Stimulated activated memory B cell treated with anti-CD40 and anti-IgM and Interleukin-4, amounts not matched to agents 10 μg/mL and 1 μg/mL and 100 μg/mL, for 72 hours (primary cell): Measurements from ENCODE around the gene PHRF1.

Experiments used
- ATAC-seq: fragments of 150-1000 bp; cut with Tn5 transposase; 2 replicates; pipeline ENCODE4 v1.10.0; 2021
- H3K27ac Mint-ChIP-seq: one replicate; pipeline ENCODE4 v1.8.0; 2022; ENCODE audit warnings: mild to moderate bottlenecking, mixed read lengths
- H3K27me3 Mint-ChIP-seq: one replicate; pipeline ENCODE4 v1.8.0; 2022; ENCODE audit warnings: mixed read lengths
- H3K36me3 Mint-ChIP-seq: one replicate; pipeline ENCODE4 v1.8.0; 2022; ENCODE audit warnings: mixed read lengths
- H3K4me1 Mint-ChIP-seq: one replicate; pipeline ENCODE4 v1.8.0; 2022; ENCODE audit warnings: mixed read lengths
- H3K4me3 Mint-ChIP-seq: one replicate; pipeline ENCODE4 v1.8.0; 2022; ENCODE audit warnings: mild to moderate bottlenecking, moderate library complexity, mixed read lengths
- H3K9me3 Mint-ChIP-seq: one replicate; pipeline ENCODE4 v1.8.0; 2022; ENCODE audit warnings: mixed read lengths

Gene PHRF1

GRCh38 chr11:617199-617911 is 41.1 kb downstream of the PHRF1 start:
- Mint-ChIP-seq H3K9me3 (no peaks in the 10 kb centered on the region), H3K4me3 (no peak overlapping the region), H3K27me3 (no peaks in the 10 kb centered on the region), H3K27ac (no peak overlapping the region), H3K36me3 (peaks cover 13% of the 10 kb centered on the region), H3K4me1 (peaks cover 33% of the 10 kb centered on the region)
- no peak for ATAC-seq

GRCh38 chr11:617912-618682 is 41.8 kb downstream of the PHRF1 start:
- ATAC-seq, result no peak
- Mint-ChIP-seq H3K9me3 (no peaks in the 10 kb centered on the region), H3K36me3 (peaks cover 21% of the 10 kb centered on the region), H3K27me3 (peaks cover 3% of the 10 kb centered on the region), H3K27ac (no peak overlapping the region), H3K4me1 (peaks cover 26% of the 10 kb centered on the region), H3K4me3 (no peak overlapping the region)

DNA sequence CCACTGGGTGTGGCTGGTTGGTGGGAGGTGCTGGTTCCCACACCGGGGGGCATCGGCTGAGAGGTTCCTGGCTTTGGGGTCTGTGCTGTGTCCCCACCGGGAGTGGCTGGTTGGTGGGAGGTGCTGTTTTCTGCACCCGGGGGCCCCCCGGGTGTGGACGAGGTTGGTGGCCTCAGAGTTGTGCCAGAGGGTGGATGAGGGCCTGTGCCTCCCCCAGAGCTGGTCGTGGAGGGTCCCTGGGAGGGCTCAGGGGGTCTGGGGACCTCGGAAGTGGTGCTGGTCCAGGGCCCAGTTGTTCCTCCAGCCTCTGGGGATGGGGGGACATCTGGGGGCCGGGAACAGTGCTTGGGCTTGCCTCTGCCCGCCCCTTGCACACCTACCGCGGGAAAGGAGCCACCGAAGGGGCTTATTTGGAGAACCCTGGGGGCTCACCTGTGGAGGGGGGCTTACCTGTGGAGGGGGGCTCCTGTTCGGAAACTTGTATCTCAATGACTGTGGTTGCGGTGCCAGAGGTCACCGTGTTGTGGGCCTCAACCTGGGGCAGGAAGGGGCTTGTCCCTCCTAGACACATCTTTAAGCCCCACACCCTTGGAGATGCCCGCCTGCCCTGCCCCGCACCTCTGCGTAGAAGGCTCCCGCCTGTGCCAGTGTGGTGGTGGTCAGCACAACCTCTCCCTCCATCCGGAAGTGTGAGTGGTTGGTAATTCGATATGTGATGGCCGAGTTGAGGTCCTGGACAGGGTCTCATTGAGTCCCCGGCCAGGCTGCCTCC is 42.8 kb downstream of the PHRF1 start:
- Mint-ChIP-seq H3K36me3 (peaks cover 26% of the 10 kb centered on the region), H3K4me1 (peaks cover 17% of the 10 kb centered on the region), H3K9me3 (no peaks in the 10 kb centered on the region), H3K4me3 (no peak overlapping the region), H3K27ac (no peak overlapping the region), H3K27me3 (peaks cover 11% of the 10 kb centered on the region)
- ATAC-seq, result no peak

GRCh38 chr11:619628-620050 is 43.4 kb downstream of the PHRF1 start:
- Mint-ChIP-seq H3K27ac (no peak overlapping the region), H3K4me1 (peaks cover 11% of the 10 kb centered on the region), H3K27me3 (peaks cover 13% of the 10 kb centered on the region), H3K36me3 (peaks cover 26% of the 10 kb centered on the region), H3K9me3 (no peaks in the 10 kb centered on the region), H3K4me3 (no peak overlapping the region)
- no peak for ATAC-seq

DNA sequence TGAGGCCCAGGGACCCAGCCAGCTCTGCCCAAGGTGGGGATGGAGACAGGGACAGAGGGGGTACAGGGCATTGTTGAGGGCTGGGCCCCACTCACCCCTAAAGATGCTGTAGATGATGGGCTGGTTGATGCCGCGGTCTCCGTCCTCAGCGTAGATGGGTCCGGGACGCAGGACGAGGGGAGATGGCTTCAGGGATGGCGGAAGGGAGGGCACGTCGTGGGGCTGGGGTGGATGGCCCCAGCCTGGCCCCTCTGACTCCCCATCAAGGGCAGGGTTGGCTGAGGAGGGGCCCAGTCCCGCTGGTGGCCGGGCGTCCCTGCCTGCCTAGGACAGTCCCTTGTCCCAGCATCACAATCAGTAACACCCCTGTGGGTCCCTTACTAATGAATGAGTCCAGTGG is 43.9 kb downstream of the PHRF1 start:
- Mint-ChIP-seq H3K4me1 (peaks cover 9% of the 10 kb centered on the region), H3K27me3 (peaks cover 19% of the 10 kb centered on the region), H3K27ac (no peak overlapping the region)

DNA sequence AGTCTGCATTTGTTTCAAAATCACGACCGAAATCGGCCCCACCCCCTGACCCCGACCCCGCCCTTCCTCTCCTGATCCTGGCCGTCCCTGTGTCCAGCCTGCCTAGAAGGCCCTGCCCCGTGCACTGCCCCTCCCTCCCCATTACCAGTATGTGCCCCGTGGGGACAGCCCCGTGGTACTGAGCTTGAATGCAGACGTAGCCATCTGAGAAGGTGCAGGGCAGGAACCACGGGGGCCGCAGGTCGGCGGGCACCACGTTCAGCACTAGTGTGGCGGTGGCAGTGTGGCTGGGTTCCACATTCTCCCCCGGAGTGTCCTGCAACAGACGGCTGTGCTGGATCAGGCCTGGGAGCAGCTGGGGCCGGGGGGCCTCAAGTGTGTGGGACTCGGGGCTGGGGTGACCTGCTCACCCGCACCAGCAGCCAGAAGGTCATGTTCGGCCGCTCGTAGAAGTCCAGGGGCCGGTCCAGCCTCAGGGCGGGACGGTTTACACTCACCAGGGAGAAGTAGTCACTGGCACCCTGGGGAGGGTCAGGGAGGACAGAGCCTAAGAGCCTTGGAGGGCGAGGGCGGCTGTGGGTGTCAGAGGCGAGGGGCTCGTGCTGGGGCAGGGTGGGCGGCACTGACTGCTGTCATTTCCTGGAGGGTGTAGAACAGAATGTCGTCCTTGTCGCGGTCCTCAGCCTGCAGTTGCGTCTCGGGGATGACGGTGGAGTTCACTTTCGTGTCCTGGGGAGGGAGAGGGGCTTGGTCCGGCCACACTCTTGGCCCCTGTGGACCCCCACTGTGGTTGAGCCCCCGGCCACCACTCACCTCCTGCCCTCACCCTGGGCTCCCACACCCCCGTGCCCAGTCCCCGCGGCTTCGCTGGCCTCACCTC is 44.9 kb downstream of the PHRF1 start:
- Mint-ChIP-seq H3K4me3 (no peak overlapping the region), H3K36me3 (peaks cover 26% of the 10 kb centered on the region), H3K4me1 (peaks cover 8% of the 10 kb centered on the region), H3K27ac (no peak overlapping the region), H3K27me3 (peaks cover 20% of the 10 kb centered on the region), H3K9me3 (no peaks in the 10 kb centered on the region)
- ATAC-seq, result no peak

More for the DNA sequence above, 43.9 kb downstream of the PHRF1 start:
- H3K4me3 Mint-ChIP-seq, result no peak overlapping the region
- peaks cover 26% of the 10 kb centered on the region for H3K36me3 Mint-ChIP-seq
- no peaks in the 10 kb centered on the region for H3K9me3 Mint-ChIP-seq
- ATAC-seq, result no peak

GRCh38 chr11:621838-622237 is 45.6 kb downstream of the PHRF1 start:
- peaks cover 20% of the 10 kb centered on the region for H3K27me3 Mint-ChIP-seq
- peaks cover 26% of the 10 kb centered on the region for H3K36me3 Mint-ChIP-seq
- no peak for ATAC-seq
- no peak overlapping the region for H3K27ac Mint-ChIP-seq
- H3K9me3 Mint-ChIP-seq, result no peaks in the 10 kb centered on the region
- peaks cover 4% of the 10 kb centered on the region for H3K4me1 Mint-ChIP-seq
- no peak overlapping the region for H3K4me3 Mint-ChIP-seq

DNA sequence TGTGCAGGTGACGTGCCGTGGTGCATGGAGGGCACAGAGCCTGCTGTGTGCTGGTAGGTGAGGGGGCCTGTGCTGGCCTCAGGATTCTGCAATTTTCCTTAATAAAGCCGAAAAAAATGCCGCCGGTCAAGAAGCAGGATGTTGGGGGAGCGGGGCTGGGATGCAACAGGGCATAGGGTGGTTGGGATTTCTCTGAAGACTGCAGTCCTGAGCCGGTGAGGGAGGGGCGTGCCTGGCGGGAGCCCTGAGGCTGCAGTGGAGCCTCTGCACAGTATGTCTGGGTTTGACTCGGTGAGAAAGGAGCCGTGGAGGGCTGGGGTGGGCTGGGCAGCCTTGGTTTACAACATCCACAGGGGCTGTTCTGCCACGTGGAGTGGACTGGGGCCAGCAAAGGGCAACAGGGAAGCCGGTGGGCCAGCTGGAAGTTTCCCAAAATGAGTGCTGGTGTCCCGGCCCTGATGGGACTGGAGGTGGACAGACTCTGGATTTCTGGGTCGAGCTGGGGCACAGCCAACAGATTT is 47.1 kb downstream of the PHRF1 start:
- H3K27ac Mint-ChIP-seq, result no peak overlapping the region
- H3K4me1 Mint-ChIP-seq, result peaks cover 13% of the 10 kb centered on the region
- ATAC-seq, result no peak
- peaks cover 32% of the 10 kb centered on the region for H3K27me3 Mint-ChIP-seq
- no peak overlapping the region for H3K4me3 Mint-ChIP-seq
- H3K9me3 Mint-ChIP-seq, result peaks cover 3% of the 10 kb centered on the region
- H3K36me3 Mint-ChIP-seq, result peaks cover 30% of the 10 kb centered on the region

DNA sequence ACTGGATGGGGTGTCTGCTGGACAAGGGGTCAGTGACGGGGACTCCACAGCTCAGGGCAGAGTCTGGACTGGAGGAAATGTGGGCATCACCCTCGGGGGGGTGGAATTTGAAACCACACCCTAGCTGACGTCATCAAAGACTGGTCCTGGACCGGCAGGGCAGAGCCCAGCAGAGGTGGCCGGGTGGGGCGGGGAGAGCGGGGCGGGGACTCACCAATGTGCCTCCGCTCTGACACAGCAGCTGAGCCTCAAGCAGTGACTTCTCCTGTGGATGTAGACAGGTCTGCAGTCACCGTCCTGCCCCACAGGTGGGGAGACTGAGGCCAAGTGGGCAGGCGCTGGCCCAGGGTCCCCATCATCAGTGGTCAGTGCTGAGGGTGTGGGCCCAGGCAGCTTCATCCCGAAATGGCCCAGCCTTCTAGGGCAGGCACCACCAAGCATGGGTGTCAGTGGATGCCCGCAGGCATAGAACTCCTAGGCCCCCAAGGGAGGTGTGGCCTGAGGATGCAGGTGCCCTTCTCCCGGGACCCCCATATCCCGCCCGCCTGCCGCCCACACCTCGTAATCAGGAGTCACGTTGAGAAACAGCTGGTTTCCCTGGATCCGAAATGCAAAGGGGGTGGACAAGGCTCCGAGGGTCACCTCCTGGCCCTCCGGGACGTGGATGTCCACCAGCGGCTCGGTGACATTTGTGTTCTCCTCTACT is 47.9 kb downstream of the PHRF1 start:
- peaks cover 3% of the 10 kb centered on the region for H3K9me3 Mint-ChIP-seq
- H3K27ac Mint-ChIP-seq, result no peak overlapping the region
- peaks cover 39% of the 10 kb centered on the region for H3K27me3 Mint-ChIP-seq
- H3K4me3 Mint-ChIP-seq, result no peak overlapping the region
- ATAC-seq, result no peak
- H3K4me1 Mint-ChIP-seq, result peaks cover 21% of the 10 kb centered on the region
- H3K36me3 Mint-ChIP-seq, result peaks cover 26% of the 10 kb centered on the region

DNA sequence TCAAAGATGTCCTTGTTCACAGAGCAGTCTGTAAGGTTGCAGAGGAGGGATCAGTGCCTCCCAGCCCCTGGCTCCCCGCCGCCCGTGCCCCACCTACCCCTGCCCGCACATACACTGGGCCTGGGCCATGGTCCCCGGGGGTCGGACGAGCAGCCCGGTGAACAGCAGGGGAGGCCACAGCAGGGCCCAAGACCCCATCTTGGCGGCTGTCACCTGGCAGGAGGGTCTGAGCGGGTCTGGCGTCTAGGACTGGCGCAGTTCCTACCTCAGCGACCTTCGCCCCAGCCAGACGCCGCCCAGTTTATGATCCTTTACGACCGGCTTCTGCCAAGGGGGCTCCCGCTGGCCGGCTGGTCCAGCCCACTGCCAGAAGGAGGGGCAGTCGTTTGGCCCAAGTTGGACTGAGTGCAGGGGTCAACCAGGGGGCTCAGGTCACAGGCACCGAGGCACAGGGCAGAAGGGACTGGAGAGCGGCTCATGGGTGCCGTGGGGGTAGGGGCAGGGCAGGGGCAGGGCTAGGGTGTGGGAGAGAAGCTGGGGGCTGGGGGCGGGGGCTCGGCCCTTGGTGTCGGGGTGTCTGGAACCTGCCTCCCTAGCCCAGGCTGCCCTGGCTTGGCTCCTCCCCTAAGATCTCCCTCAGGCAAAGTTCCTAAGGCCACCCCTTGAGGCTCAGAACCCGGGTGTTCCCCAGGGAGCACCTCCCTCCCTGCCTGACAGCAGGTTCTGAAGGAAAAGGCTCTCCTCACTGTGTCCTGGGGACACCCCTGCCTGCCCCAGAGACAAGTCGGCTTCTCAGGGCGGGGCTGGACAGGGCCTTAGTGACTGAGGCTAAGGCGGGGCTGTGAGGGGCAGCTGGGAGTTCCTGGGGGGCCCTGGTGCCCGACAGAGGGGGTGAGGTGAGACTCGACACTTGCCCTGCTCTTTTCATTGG is 48.7 kb downstream of the PHRF1 start, which contains the start of gene CDHR5:
Gene CDHR5, minus strand, starts transcription at position 251 of the 931 bp plus-strand sequence. Its CDS starts 53 bp downstream, at position 198.
- H3K36me3 Mint-ChIP-seq, result peaks cover 26% of the 10 kb centered on the region
- H3K4me3 Mint-ChIP-seq, result no peak within 1 kb of the TSS
- H3K4me1 Mint-ChIP-seq, result peaks cover 26% of the 10 kb centered on the region
- peaks cover 41% of the 10 kb centered on the region for H3K27me3 Mint-ChIP-seq
- H3K9me3 Mint-ChIP-seq, result peaks cover 3% of the 10 kb centered on the region
- no peak for ATAC-seq
- no peak within 1 kb of the TSS for H3K27ac Mint-ChIP-seq

DNA sequence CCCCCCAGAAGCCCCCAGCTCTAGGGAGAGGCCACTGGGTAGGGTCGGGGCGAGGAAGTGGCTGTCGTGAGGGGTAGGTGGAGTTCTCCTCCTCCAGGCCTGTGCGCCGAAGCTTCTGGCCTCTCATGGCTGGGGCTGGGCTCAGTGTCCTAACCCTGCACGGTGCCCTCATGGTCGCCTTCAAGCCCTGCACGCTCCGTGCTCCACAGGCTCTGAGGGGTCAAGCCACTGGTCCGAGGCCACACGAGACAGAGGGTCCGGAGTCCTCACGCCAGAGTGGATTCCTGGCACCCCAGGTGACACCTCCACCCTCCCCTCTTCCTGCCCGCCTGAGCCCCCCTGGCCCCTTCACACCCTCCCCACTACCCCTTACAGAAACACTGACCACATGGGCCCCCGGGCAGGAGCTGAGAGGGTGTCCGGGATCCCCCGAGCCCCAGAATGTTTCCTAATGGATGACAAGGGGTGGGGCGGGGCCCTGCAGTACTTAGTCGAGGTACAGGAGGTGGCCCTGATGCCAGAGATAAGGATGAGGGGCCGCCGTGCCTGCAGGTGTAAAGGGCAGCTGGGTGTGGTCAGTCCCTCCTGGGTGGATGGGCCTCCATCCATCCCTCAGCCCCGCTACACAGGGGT is 49.5 kb downstream of the PHRF1 start:
- Mint-ChIP-seq H3K27ac (no peak overlapping the region), H3K4me1 (peaks cover 26% of the 10 kb centered on the region), H3K36me3 (peaks cover 26% of the 10 kb centered on the region), H3K27me3 (peaks cover 41% of the 10 kb centered on the region), H3K4me3 (no peak overlapping the region), H3K9me3 (peaks cover 3% of the 10 kb centered on the region)
- ATAC-seq, result no peak

- Mint-ChIP-seq H3K4me3 (no peak within 1 kb of the TSS), H3K36me3 (peaks cover 26% of the 10 kb centered on the region), H3K4me1 (peaks cover 26% of the 10 kb centered on the region), H3K27ac (no peak within 1 kb of the TSS), H3K9me3 (peaks cover 3% of the 10 kb centered on the region), H3K27me3 (peaks cover 41% of the 10 kb centered on the region)
- peak; percentile 6 for ATAC-seq
Measured at GRCh38 chr11:626475-627307, 50.4 kb downstream of the PHRF1 start, which contains the start of gene SCT. Gene SCT, minus strand, starts transcription at chr11:627181. Its CDS starts 38 bp downstream, at chr11:627143.
